ENCODE measurements around the gene S100A1. TPM values are rescaled to one million over a fixed set of nuclear protein-coding genes. Genes with fewer than 3 reads are reported as not detected.

Gene S100A1
- total RNA-seq, 1 experiment from 2014 or later = not detected

- peaks cover 4% of the 10 kb centered on the region for H3K4me1 ChIP-seq (ENCODE audit: insufficient read depth, low read length, poor library complexity, severe bottlenecking)
- no peaks in the 10 kb centered on the region for H3K9me3 ChIP-seq (ENCODE audit: low read depth, low read length, poor library complexity, severe bottlenecking)
- no peak for DNase-seq (ENCODE audit: low spot score)
- no peak overlapping the region for H3K27ac ChIP-seq (ENCODE audit: low read depth, low read length, poor library complexity, severe bottlenecking)
- ChIA-PET POLR2A (ENCODE audit: low non-redundant PET) (no interaction called here), CTCF (no interaction called here)
- BruUV-seq (replicated peaks) = no TSS peak
- H3K36me3 ChIP-seq (ENCODE audit: insufficient read depth, low read length, poor library complexity, severe bottlenecking) = no peaks in the 10 kb centered on the region
- no peaks in the 10 kb centered on the region for H3K27me3 ChIP-seq (replicated peaks; ENCODE audit: insufficient read depth, low read depth, low read length, poor library complexity)
- intact Hi-C loops (cut with micrococcal nuclease; ENCODE audit: unreplicated experiment) = no loop called here
- TF ChIP-seq CTCF (conservative IDR thresholded peaks at IDR 0.05; ENCODE audit: low read depth, low read length) (no peak), EZH2 (IDR thresholded peaks at IDR 0.05; ENCODE audit: borderline replicate concordance, low read depth, low read length, poor library complexity, severe bottlenecking) (no peak)
- no peak overlapping the region for H3K4me3 ChIP-seq (ENCODE audit: low read depth, low read length, poor library complexity, severe bottlenecking)
These were observed 25.5 kb upstream of the S100A1 start for GRCh38 chr1:153602749-153603148.

GRCh38 chr1:153606194-153606593 is 22.0 kb upstream of the S100A1 start:
- intact Hi-C loops (cut with micrococcal nuclease; ENCODE audit: unreplicated experiment) = no loop called here
- no peaks in the 10 kb centered on the region for H3K9me3 ChIP-seq (ENCODE audit: low read depth, low read length, poor library complexity, severe bottlenecking)
- no peak overlapping the region for H3K4me3 ChIP-seq (ENCODE audit: low read depth, low read length, poor library complexity, severe bottlenecking)
- ChIA-PET CTCF (interaction anchor here (0.6 kb wide), 1 partner anchor 111 kb away, joined by 3 read pairs; no protein-coding TSS in a partner anchor), POLR2A (ENCODE audit: low non-redundant PET) (no interaction called here)
- H3K4me1 ChIP-seq (ENCODE audit: insufficient read depth, low read length, poor library complexity, severe bottlenecking) = no peaks in the 10 kb centered on the region
- no peak overlapping the region for H3K27ac ChIP-seq (ENCODE audit: low read depth, low read length, poor library complexity, severe bottlenecking)
- H3K36me3 ChIP-seq (ENCODE audit: insufficient read depth, low read length, poor library complexity, severe bottlenecking) = no peaks in the 10 kb centered on the region
- no peak for TF ChIP-seq EZH2 (IDR thresholded peaks at IDR 0.05; ENCODE audit: borderline replicate concordance, low read depth, low read length, poor library complexity, severe bottlenecking)
- TF ChIP-seq CTCF (conservative IDR thresholded peaks at IDR 0.05; ENCODE audit: low read depth, low read length) = no peak
- H3K27me3 ChIP-seq (replicated peaks; ENCODE audit: insufficient read depth, low read depth, low read length, poor library complexity) = no peaks in the 10 kb centered on the region
- DNase-seq (ENCODE audit: low spot score) = no peak
- BruUV-seq (replicated peaks) = no TSS peak

- intact Hi-C loops (cut with micrococcal nuclease; ENCODE audit: unreplicated experiment) = no loop called here
- no peak for DNase-seq (ENCODE audit: low spot score)
- H3K4me1 ChIP-seq (ENCODE audit: insufficient read depth, low read length, poor library complexity, severe bottlenecking) = no peaks in the 10 kb centered on the region
- no peak overlapping the region for H3K27ac ChIP-seq (ENCODE audit: low read depth, low read length, poor library complexity, severe bottlenecking)
- BruUV-seq (replicated peaks) = no TSS peak
- no peak for TF ChIP-seq CTCF (conservative IDR thresholded peaks at IDR 0.05; ENCODE audit: low read depth, low read length)
- no peak for TF ChIP-seq EZH2 (IDR thresholded peaks at IDR 0.05; ENCODE audit: borderline replicate concordance, low read depth, low read length, poor library complexity, severe bottlenecking)
- H3K4me3 ChIP-seq (ENCODE audit: low read depth, low read length, poor library complexity, severe bottlenecking) = no peak overlapping the region
- CTCF ChIA-PET = interaction anchor here (0.7 kb wide), 1 partner anchor 97 kb away, joined by 3 read pairs; no protein-coding TSS in a partner anchor
- H3K9me3 ChIP-seq (ENCODE audit: low read depth, low read length, poor library complexity, severe bottlenecking) = no peaks in the 10 kb centered on the region
- H3K36me3 ChIP-seq (ENCODE audit: insufficient read depth, low read length, poor library complexity, severe bottlenecking) = no peaks in the 10 kb centered on the region
- POLR2A ChIA-PET (ENCODE audit: low non-redundant PET) = no interaction called here
- H3K27me3 ChIP-seq (replicated peaks; ENCODE audit: insufficient read depth, low read depth, low read length, poor library complexity) = no peaks in the 10 kb centered on the region
These were observed 20.9 kb upstream of the S100A1 start for GRCh38 chr1:153607381-153607780.

Data from A673 (cell line).